Body of pancreas (tissue), 4 donors: ENCODE measurements around the gene SH2D4B. TPM values are rescaled to one million over a fixed set of nuclear protein-coding genes. Genes with fewer than 3 reads are reported as not detected.

ENCODE experiments used
- ATAC-seq: fragments of 150-250 bp; one replicate; pipeline ENCODE4 v1.9.1; 2016
- DNase-seq, 4 donors: peaks; one replicate each; pipeline ENCODE4 v3.0.0-alpha.2; 2019
- H3K27ac ChIP-seq, 4 donors: fragments of 200-600 bp; sonication (generic); 1 replicate in 3 of 4; 2 replicates in 1 of 4; pipeline versions ENCODE4 v1.5.1 to v1.6.1; 2016 to 2019; ENCODE audit warnings: mild to moderate bottlenecking in 1 of 4, mixed read lengths in 1 of 4, moderate library complexity in 1 of 4
- H3K27me3 ChIP-seq, 2 donors: fragments of 200-600 bp; sonication (generic); one replicate each; pipeline ENCODE4 v1.6.0; 2016; ENCODE audit warnings: mild to moderate bottlenecking in 1 of 2
- H3K36me3 ChIP-seq, 2 donors: fragments of 200-600 bp; sonication (generic); replicated peaks in 1 of 2; 2 replicates each; pipeline ENCODE4 v1.5.1; 2016; ENCODE audit warnings: low read depth in 2 of 2; ENCODE audit not compliant: insufficient read depth in 1 of 2
- H3K4me1 ChIP-seq: fragments of 200-600 bp; sonication (generic); one replicate; pipeline ENCODE4 v1.6.0; 2016
- H3K4me3 ChIP-seq, 2 donors: fragments of 200-600 bp; sonication (generic); 1 replicate in 1 of 2; 2 replicates in 1 of 2; pipeline ENCODE4 v1.5.1; 2016 to 2019
- H3K9me3 ChIP-seq, 3 donors: fragments of 200-600 bp; sonication (generic); 1 replicate in 2 of 3; 2 replicates in 1 of 3; pipeline ENCODE4 v1.5.1; 2016
- POLR2A ChIP-seq, 3 donors: fragments of 450-650 bp; IDR thresholded peaks; one replicate each; pipeline ENCODE4 v1.6.1; 2016; ENCODE audit warnings: antibody characterized with exemption in 3 of 3, mild to moderate bottlenecking in 2 of 3
- WGBS, 2 donors: methylation state at CpG; one replicate each; pipeline ENCODE4 v1.1.5; 2017; 5-methylcytosine and 5-hydroxymethylcytosine counted together
- intact Hi-C: fragments of 100-400 bp; cut with DNase I; formaldehyde crosslinking; loops from one replicate; pipeline ENCODE4 v1.15.1; 2023
- total RNA-seq, 2 donors: library from RNA; depleted of rRNA; stranded (reverse); fragments of >200 nt; gene quantifications; one replicate each; pipeline ENCODE4 v1.1.0, GENCODE V29; 2016
- TF ChIP-seq, protein P1 (sequence below), 7 experiments: fragments of 450-650 bp in 4 of 7; fragments of 200-600 bp in 3 of 7; sonication (generic) in 3 of 7; IDR thresholded peaks; one replicate each; pipeline ENCODE4 v1.5.1; 2016 to 2019; ENCODE audit warnings: antibody characterized with exemption in 7 of 7

The SH2D4B gene
- total RNA-seq, 2 donors from 2014 or later = 0.33 TPM; not detected in 1

DNA sequence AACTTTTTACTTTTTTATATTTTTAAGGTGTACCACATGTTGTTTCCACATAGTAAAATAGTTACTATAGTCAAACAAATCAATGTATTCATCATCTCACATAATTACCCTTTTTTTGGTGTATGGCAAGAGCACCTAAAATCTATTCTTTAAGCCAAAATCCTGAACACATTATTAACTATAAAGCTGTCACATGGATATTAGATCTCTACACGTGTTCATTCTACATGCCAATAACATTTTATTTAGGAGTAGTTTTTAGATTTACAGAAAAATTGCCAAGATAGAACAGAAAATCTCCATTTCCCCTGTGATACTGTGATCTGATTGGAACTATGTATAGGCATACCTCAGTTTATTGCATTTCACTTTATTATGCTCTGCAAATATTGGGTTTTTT is 137.1 kb downstream of the SH2D4B start:
- no peak for ATAC-seq

DNA sequence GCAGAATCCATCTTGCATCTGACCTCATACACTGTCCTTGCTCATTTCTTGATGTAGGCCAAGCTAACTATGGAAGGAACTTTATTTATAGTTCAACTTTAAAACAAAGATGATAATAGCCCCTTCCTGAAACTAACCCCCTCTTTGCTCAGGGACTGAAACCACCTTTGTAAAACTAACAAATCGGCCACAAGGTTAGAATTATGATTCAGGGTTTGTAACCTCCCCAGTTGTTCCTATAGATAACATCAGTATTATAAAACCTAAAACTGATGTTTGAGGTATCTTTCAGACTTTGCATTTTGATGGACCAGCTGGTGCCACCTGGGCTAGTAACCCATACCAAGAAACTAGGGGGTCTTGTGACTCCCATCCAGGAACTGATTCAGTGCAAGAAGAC is 143.4 kb downstream of the SH2D4B start:
- no peaks in the 10 kb centered on the region for H3K4me1 ChIP-seq
- intact Hi-C loops = no loop called here
- H3K27me3 ChIP-seq = no peaks in the 10 kb centered on the region
- WGBS, 2 donors = 86 to 88% methylated on average over 1 of the region's 1 CpG
- H3K4me3 ChIP-seq = no peak overlapping the region
- TF ChIP-seq, protein P1, sequence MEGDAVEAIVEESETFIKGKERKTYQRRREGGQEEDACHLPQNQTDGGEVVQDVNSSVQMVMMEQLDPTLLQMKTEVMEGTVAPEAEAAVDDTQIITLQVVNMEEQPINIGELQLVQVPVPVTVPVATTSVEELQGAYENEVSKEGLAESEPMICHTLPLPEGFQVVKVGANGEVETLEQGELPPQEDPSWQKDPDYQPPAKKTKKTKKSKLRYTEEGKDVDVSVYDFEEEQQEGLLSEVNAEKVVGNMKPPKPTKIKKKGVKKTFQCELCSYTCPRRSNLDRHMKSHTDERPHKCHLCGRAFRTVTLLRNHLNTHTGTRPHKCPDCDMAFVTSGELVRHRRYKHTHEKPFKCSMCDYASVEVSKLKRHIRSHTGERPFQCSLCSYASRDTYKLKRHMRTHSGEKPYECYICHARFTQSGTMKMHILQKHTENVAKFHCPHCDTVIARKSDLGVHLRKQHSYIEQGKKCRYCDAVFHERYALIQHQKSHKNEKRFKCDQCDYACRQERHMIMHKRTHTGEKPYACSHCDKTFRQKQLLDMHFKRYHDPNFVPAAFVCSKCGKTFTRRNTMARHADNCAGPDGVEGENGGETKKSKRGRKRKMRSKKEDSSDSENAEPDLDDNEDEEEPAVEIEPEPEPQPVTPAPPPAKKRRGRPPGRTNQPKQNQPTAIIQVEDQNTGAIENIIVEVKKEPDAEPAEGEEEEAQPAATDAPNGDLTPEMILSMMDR (IDR thresholded peaks at IDR 0.05) = no peak
- no peak for TF ChIP-seq POLR2A (IDR thresholded peaks at IDR 0.05)
- ATAC-seq (no peak), DNase-seq (no peak)
- no peaks in the 10 kb centered on the region for H3K9me3 ChIP-seq
- H3K36me3 ChIP-seq = no peaks in the 10 kb centered on the region
- H3K27ac ChIP-seq = no peak overlapping the region

More for the DNA sequence above, 137.1 kb downstream of the SH2D4B start:
- 17 to 19% methylated on average over 1 of the region's 1 CpG for WGBS, 2 donors
- intact Hi-C loops = no loop called here
- no peak for DNase-seq
- no peaks in the 10 kb centered on the region for H3K27me3 ChIP-seq
- no peak for TF ChIP-seq POLR2A (IDR thresholded peaks at IDR 0.05)
- TF ChIP-seq, protein P1 (IDR thresholded peaks at IDR 0.05) = no peak
- no peak overlapping the region for H3K27ac ChIP-seq
- no peaks in the 10 kb centered on the region for H3K4me1 ChIP-seq
- no peak overlapping the region for H3K4me3 ChIP-seq
- H3K9me3 ChIP-seq = no peaks in the 10 kb centered on the region
- no peaks in the 10 kb centered on the region for H3K36me3 ChIP-seq

DNA sequence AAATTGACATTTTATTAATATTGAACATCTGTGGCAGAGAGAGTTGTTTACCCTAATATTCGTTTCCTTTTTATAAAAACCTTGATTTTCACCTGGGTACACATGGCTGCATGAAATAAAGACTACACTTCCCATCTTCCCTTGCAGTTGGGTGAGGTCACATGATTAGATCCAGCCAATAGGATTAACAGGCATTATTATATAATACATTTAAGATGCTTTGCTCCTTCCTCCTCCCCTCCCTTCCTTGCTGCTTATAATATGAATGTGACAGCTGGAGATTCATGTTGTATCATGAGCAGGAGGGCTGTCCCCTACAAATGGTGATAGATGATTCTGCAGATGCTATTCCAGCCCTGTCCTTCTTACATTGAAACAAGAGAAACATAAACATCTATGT is 146.6 kb downstream of the SH2D4B start:
- 35 to 53% methylated on average over 1 of the region's 1 CpG for WGBS, 2 donors
- DNase-seq (no peak), ATAC-seq (no peak)
- Histone ChIP-seq H3K4me3 (no peak overlapping the region), H3K36me3 (no peaks in the 10 kb centered on the region), H3K9me3 (no peaks in the 10 kb centered on the region), H3K27ac (no peak overlapping the region), H3K4me1 (no peaks in the 10 kb centered on the region), H3K27me3 (no peaks in the 10 kb centered on the region)
- TF ChIP-seq, protein P1 (IDR thresholded peaks at IDR 0.05) = no peak
- TF ChIP-seq POLR2A (IDR thresholded peaks at IDR 0.05) = no peak
- intact Hi-C loops = no loop called here

DNA sequence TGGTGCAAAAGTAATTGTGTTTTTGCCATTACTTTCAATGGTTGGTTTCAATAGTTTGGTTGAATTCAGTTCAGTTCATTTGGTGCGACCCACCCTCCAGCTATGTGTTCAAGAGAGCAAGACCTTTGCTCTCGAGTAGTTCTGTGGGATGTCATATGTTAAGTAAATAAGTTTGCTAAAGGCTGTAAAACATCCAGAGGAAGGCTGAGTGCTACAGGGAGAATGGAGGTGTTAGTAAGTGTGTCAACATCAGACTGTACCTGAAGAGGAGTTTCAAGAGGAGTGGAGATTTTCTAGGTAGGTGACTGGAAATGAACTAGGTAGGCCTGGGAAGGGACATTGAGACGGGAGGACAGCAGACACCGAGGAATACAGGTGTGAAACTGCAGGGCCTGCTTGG is 147.7 kb downstream of the SH2D4B start:
- ATAC-seq = no peak
- DNase-seq = no peak
- Histone ChIP-seq H3K4me1 (no peaks in the 10 kb centered on the region), H3K27ac (no peak overlapping the region), H3K27me3 (no peaks in the 10 kb centered on the region), H3K36me3 (no peaks in the 10 kb centered on the region), H3K4me3 (no peak overlapping the region), H3K9me3 (no peaks in the 10 kb centered on the region)
- TF ChIP-seq, protein P1 (IDR thresholded peaks at IDR 0.05) = no peak
- no peak for TF ChIP-seq POLR2A (IDR thresholded peaks at IDR 0.05)
- intact Hi-C loops = no loop called here
- WGBS, 2 donors = 74 to 78% methylated on average over 4 of the region's 4 CpGs

DNA sequence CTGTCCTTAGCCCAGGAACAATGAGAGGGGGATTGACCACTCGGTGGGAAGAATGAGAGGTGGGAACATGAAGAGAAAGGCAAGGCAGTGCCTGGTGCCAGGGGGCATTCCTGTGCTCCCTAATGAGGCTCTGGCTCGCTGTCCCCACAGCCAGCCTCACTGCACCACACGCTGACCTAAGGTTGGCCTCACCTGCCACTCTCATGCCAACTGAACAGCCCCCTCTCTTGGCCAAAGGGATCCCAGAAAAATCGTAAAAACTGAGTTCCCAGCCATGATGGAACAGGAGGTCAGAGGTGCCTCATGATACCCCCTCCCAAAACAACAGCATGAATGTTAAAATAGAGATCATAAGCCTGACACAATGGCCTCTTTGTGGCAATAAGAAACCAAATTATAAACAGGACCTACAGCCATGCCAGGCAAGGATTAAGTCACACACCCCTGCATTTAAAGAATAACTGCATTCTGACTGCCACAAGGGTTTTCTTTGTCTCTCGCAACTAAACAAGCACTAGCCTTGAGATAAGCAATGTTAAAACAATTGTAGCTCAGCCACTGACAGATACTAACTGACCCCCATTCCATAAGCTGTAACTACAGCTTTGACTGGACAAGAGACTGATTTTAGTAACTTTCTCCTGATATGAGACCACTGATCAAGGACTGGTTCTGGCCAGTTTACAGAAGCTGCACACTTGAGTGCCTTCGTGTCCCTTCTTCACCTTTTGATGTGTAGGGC is 149.2 kb downstream of the SH2D4B start:
- TF ChIP-seq POLR2A (IDR thresholded peaks at IDR 0.05) = no peak
- TF ChIP-seq, protein P1 (IDR thresholded peaks at IDR 0.05) = no peak
- H3K9me3 ChIP-seq = no peaks in the 10 kb centered on the region
- no peak for ATAC-seq
- no peaks in the 10 kb centered on the region for H3K27me3 ChIP-seq
- no peaks in the 10 kb centered on the region for H3K4me1 ChIP-seq
- H3K36me3 ChIP-seq = no peaks in the 10 kb centered on the region
- intact Hi-C loops = no loop called here
- WGBS, 2 donors = 37 to 51% methylated on average over 6 of the region's 6 CpGs
- no peak overlapping the region for H3K27ac ChIP-seq
- H3K4me3 ChIP-seq = no peak overlapping the region
- DNase-seq = no peak
